ENCODE results near the gene GATAD2B.

Gene GATAD2B

GRCh38 chr1:153922972-153923925, at the start of gene GATAD2B:
TSS of gene GATAD2B (minus strand) at chr1:153922972. CDS start at chr1:153828347, 94,625 bp downstream.
- in situ Hi-C loops (cut with HindIII; ENCODE audit: low sequenced_read_pairs) = no loop called here

GRCh38 chr1:153970346-153970745, 47.6 kb upstream of the GATAD2B start:
- in situ Hi-C loops (cut with HindIII; ENCODE audit: low sequenced_read_pairs) = no loop called here

- in situ Hi-C loops (cut with HindIII; ENCODE audit: low sequenced_read_pairs) = no loop called here
Observed at GRCh38 chr1:153968972-153969371, 46.2 kb upstream of the GATAD2B start.

- in situ Hi-C loops (cut with HindIII; ENCODE audit: low sequenced_read_pairs) = no loop called here
Observed at GRCh38 chr1:153968408-153968807, 45.6 kb upstream of the GATAD2B start.

- in situ Hi-C loops (cut with HindIII; ENCODE audit: low sequenced_read_pairs) = no loop called here
Observed at GRCh38 chr1:153968000-153968363, 45.2 kb upstream of the GATAD2B start.

- in situ Hi-C loops (cut with HindIII; ENCODE audit: low sequenced_read_pairs) = no loop called here
Observed at GRCh38 chr1:153967107-153967999, 44.6 kb upstream of the GATAD2B start, which contains the start of gene CREB3L4. TSS of gene CREB3L4 (plus strand) at chr1:153967902. CDS start at chr1:153968526, 624 bp downstream.

- in situ Hi-C loops (cut with HindIII; ENCODE audit: low sequenced_read_pairs) = no loop called here
Observed at GRCh38 chr1:153963850-153964331, 41.1 kb upstream of the GATAD2B start.

GRCh38 chr1:153963030-153963849, 40.5 kb upstream of the GATAD2B start, which contains the start of gene SLC39A1:
TSS of gene SLC39A1 (minus strand) at chr1:153963537. CDS start at chr1:153962715, 822 bp downstream.
- in situ Hi-C loops (cut with HindIII; ENCODE audit: low sequenced_read_pairs) = no loop called here

- in situ Hi-C loops (cut with HindIII; ENCODE audit: low sequenced_read_pairs) = no loop called here
Observed at GRCh38 chr1:153962088-153963029, 39.6 kb upstream of the GATAD2B start.

- in situ Hi-C loops (cut with HindIII; ENCODE audit: low sequenced_read_pairs) = no loop called here
Observed at GRCh38 chr1:153961421-153961820, 38.6 kb upstream of the GATAD2B start.

GRCh38 chr1:153960206-153960605, 37.4 kb upstream of the GATAD2B start:
- in situ Hi-C loops (cut with HindIII; ENCODE audit: low sequenced_read_pairs) = no loop called here

GRCh38 chr1:153959454-153959853, 36.7 kb upstream of the GATAD2B start:
- in situ Hi-C loops (cut with HindIII; ENCODE audit: low sequenced_read_pairs) = no loop called here

GRCh38 chr1:153958961-153959260, 36.1 kb upstream of the GATAD2B start:
- in situ Hi-C loops (cut with HindIII; ENCODE audit: low sequenced_read_pairs) = no loop called here

- in situ Hi-C loops (cut with HindIII; ENCODE audit: low sequenced_read_pairs) = no loop called here
Observed at GRCh38 chr1:153958111-153958960, 35.6 kb upstream of the GATAD2B start, which contains the start of gene CRTC2. TSS of gene CRTC2 (minus strand) at chr1:153958612. CDS start at chr1:153958497, 115 bp downstream.

GRCh38 chr1:153957744-153958110, 35.0 kb upstream of the GATAD2B start:
- in situ Hi-C loops (cut with HindIII; ENCODE audit: low sequenced_read_pairs) = no loop called here

- in situ Hi-C loops (cut with HindIII; ENCODE audit: low sequenced_read_pairs) = no loop called here
Observed at GRCh38 chr1:153956997-153957715, 34.4 kb upstream of the GATAD2B start.

- in situ Hi-C loops (cut with HindIII; ENCODE audit: low sequenced_read_pairs) = no loop called here
Observed at GRCh38 chr1:153954826-153955225, 32.1 kb upstream of the GATAD2B start.

- in situ Hi-C loops (cut with HindIII; ENCODE audit: low sequenced_read_pairs) = no loop called here
Observed at GRCh38 chr1:153953859-153954365, 31.1 kb upstream of the GATAD2B start.

All from DLD1 (cell line).